Endothelial cell of umbilical vein (primary cell): Measurements from ENCODE around the gene SORCS2.

Experiments
- MYC ChIP-seq: IDR thresholded peaks from one replicate; pipeline ENCODE4 v1.6.1; 2011; ENCODE audit warnings: mild to moderate bottlenecking, low read depth, low read length
- POLR2AphosphoS5 ChIP-seq: IDR thresholded peaks from 2 replicates; pipeline ENCODE4 v1.6.1; 2012; ENCODE audit warnings: low read depth, mild to moderate bottlenecking, control low read depth, low read length, moderate library complexity; ENCODE audit not compliant: insufficient read depth

GRCh38 chr4:7159923-7160322, 32.4 kb upstream of the SORCS2 start:
- TF ChIP-seq POLR2AphosphoS5, result no peak
- TF ChIP-seq MYC, result no peak
